ENCODE measurements around the gene PCDH9.

DNA sequence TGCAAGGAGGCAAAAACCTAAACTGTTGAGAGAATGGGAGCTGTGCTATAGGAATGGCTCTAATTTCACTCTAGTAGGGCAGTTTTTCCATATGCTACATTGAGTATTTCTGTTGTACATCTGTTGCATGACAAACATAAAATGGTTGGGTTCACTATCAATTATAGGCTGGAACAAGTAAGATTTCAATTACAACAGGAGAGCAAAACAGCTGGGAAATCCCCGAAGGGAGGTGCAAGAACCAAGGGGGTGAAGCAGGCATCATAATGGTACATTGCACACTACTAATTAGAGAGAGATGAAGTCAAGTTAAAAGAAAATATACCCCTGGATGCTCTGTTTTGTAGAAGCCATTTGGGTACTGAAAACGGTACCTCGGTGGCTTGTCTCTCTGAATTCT, 389.5 kb downstream of the PCDH9 start:
- TF ChIP-seq, protein P1, sequence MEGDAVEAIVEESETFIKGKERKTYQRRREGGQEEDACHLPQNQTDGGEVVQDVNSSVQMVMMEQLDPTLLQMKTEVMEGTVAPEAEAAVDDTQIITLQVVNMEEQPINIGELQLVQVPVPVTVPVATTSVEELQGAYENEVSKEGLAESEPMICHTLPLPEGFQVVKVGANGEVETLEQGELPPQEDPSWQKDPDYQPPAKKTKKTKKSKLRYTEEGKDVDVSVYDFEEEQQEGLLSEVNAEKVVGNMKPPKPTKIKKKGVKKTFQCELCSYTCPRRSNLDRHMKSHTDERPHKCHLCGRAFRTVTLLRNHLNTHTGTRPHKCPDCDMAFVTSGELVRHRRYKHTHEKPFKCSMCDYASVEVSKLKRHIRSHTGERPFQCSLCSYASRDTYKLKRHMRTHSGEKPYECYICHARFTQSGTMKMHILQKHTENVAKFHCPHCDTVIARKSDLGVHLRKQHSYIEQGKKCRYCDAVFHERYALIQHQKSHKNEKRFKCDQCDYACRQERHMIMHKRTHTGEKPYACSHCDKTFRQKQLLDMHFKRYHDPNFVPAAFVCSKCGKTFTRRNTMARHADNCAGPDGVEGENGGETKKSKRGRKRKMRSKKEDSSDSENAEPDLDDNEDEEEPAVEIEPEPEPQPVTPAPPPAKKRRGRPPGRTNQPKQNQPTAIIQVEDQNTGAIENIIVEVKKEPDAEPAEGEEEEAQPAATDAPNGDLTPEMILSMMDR (IDR thresholded peaks at IDR 0.05; ENCODE audit: low read length) = no peak
- no peak for TF ChIP-seq EZH2 (IDR thresholded peaks at IDR 0.05; ENCODE audit: borderline replicate concordance, low read length)

Measured in OCI-LY1 (cell line).